GM21528 (cell line): ENCODE measurements around the gene RAP1GDS1.
A peak's percentile ranks its signal among the peaks of the same experiment; 100 is the strongest.
"Not testable (repeated sequence)": the region's sequence is repeated elsewhere in the genome, so short reads cannot be mapped to it uniquely, and the experiment has no call there.

Experiments
- ATAC-seq: cut with Tn5 transposase; IDR thresholded peaks from one replicate; pipeline ENCODE4 v1.9.1; 2021; ENCODE audit warnings: mild to moderate bottlenecking, moderate library complexity; ENCODE audit not compliant: unreplicated experiment, low FRiP score

The RAP1GDS1 gene

GRCh38 chr4:98423009-98423408 lies 161.8 kb downstream of the RAP1GDS1 start:
- ATAC-seq: no peak

- no peak for ATAC-seq
Measured at GRCh38 chr4:98430708-98431403, 169.7 kb downstream of the RAP1GDS1 start.

- ATAC-seq: no peak
Measured at GRCh38 chr4:98433691-98434090, 172.5 kb downstream of the RAP1GDS1 start.

GRCh38 chr4:98434816-98435215 lies 173.6 kb downstream of the RAP1GDS1 start:
- no peak for ATAC-seq

GRCh38 chr4:98444371-98444770 lies 183.2 kb downstream of the RAP1GDS1 start:
- ATAC-seq: no peak

- peak; percentile 80 for ATAC-seq
Measured at GRCh38 chr4:98446499-98447375, 185.6 kb downstream of the RAP1GDS1 start.

- ATAC-seq: no peak
Measured at GRCh38 chr4:98447648-98448047, 186.5 kb downstream of the RAP1GDS1 start.

- ATAC-seq: no peak
Measured at GRCh38 chr4:98448908-98449307, 187.7 kb downstream of the RAP1GDS1 start.

GRCh38 chr4:98452091-98452490 lies 190.9 kb downstream of the RAP1GDS1 start:
- no peak for ATAC-seq

GRCh38 chr4:98457422-98457821 lies 196.2 kb downstream of the RAP1GDS1 start:
- ATAC-seq: not testable (repeated sequence)

- ATAC-seq: not testable (repeated sequence)
Measured at GRCh38 chr4:98461121-98461865, 200.1 kb downstream of the RAP1GDS1 start.

GRCh38 chr4:98462487-98462886 lies 201.3 kb downstream of the RAP1GDS1 start:
- ATAC-seq: no peak

- no peak for ATAC-seq
Measured at GRCh38 chr4:98466868-98467599, 205.8 kb downstream of the RAP1GDS1 start.

- peak; percentile 95 for ATAC-seq
Measured at GRCh38 chr4:98467627-98468072, 206.5 kb downstream of the RAP1GDS1 start.

- no peak for ATAC-seq
Measured at GRCh38 chr4:98468709-98469108, 207.5 kb downstream of the RAP1GDS1 start.

GRCh38 chr4:98469771-98470170 lies 208.6 kb downstream of the RAP1GDS1 start:
- no peak for ATAC-seq

- no peak for ATAC-seq
Measured at GRCh38 chr4:98470366-98470765, 209.2 kb downstream of the RAP1GDS1 start.

- no peak for ATAC-seq
Measured at GRCh38 chr4:98470831-98471230, 209.6 kb downstream of the RAP1GDS1 start.

GRCh38 chr4:98473046-98473445 lies 211.9 kb downstream of the RAP1GDS1 start:
- ATAC-seq: no peak

GRCh38 chr4:98474408-98474844 lies 213.2 kb downstream of the RAP1GDS1 start:
- ATAC-seq: no peak
